HG02610 (cell line): ENCODE measurements around the gene SZT2.

Experiments
- ATAC-seq: cut with Tn5 transposase; IDR thresholded peaks from one replicate; pipeline ENCODE4 v1.9.1; 2021; ENCODE audit warnings: mild to moderate bottlenecking, moderate library complexity; ENCODE audit not compliant: unreplicated experiment

SZT2 gene

GRCh38 chr1:43389326-43390313, at the start of gene SZT2, which contains the start of gene MED8:
Gene SZT2 (plus strand): TSS chr1:43389899. CDS start chr1:43389969, 70 bp downstream.
Gene MED8 (minus strand): TSS chr1:43389800. CDS start chr1:43389764, 36 bp downstream.
- ATAC-seq, result peak; percentile 90

GRCh38 chr1:43340559-43340958, 49.1 kb upstream of the SZT2 start:
- ATAC-seq, result no peak

GRCh38 chr1:43344267-43344850, 45.3 kb upstream of the SZT2 start:
- ATAC-seq, result no peak

- ATAC-seq, result no peak
Measured at GRCh38 chr1:43345120-43345519, 44.6 kb upstream of the SZT2 start.

GRCh38 chr1:43346636-43347035, 43.1 kb upstream of the SZT2 start:
- no peak for ATAC-seq

- no peak for ATAC-seq
Measured at GRCh38 chr1:43348343-43348808, 41.3 kb upstream of the SZT2 start.

GRCh38 chr1:43348809-43349593, 40.7 kb upstream of the SZT2 start:
- ATAC-seq, result peak; percentile 65

GRCh38 chr1:43349594-43350306, 39.9 kb upstream of the SZT2 start:
- no peak for ATAC-seq

- no peak for ATAC-seq
Measured at GRCh38 chr1:43350976-43351375, 38.7 kb upstream of the SZT2 start.

GRCh38 chr1:43351421-43352350, 38.0 kb upstream of the SZT2 start:
- ATAC-seq, result no peak

GRCh38 chr1:43352351-43352705, 37.4 kb upstream of the SZT2 start:
- ATAC-seq, result no peak

GRCh38 chr1:43352881-43353280, 36.8 kb upstream of the SZT2 start:
- no peak for ATAC-seq

GRCh38 chr1:43354471-43354870, 35.2 kb upstream of the SZT2 start:
- no peak for ATAC-seq

- no peak for ATAC-seq
Measured at GRCh38 chr1:43354936-43355335, 34.8 kb upstream of the SZT2 start.

GRCh38 chr1:43357251-43357650, 32.4 kb upstream of the SZT2 start:
- ATAC-seq, result no peak

- no peak for ATAC-seq
Measured at GRCh38 chr1:43358121-43358745, 31.5 kb upstream of the SZT2 start.

GRCh38 chr1:43358746-43359693, 30.7 kb upstream of the SZT2 start, which contains the start of gene CDC20:
Gene CDC20 (plus strand): TSS chr1:43358981. CDS start chr1:43359216, 235 bp downstream.
- peak; percentile 97 for ATAC-seq

- ATAC-seq, result no peak
Measured at GRCh38 chr1:43359696-43360095, 30.0 kb upstream of the SZT2 start.
